Putamen (tissue), 1 donor: ENCODE data around the gene CAMK1D.
"Not testable (repeated sequence)": the region's sequence is repeated elsewhere in the genome, so short reads cannot be mapped to it uniquely, and the experiment has no call there.

ENCODE experiments used
- DNase-seq: peaks from one replicate; pipeline ENCODE4 v3.0.0-alpha.2; 2016; ENCODE audit warnings: low spot score

Gene CAMK1D

DNA sequence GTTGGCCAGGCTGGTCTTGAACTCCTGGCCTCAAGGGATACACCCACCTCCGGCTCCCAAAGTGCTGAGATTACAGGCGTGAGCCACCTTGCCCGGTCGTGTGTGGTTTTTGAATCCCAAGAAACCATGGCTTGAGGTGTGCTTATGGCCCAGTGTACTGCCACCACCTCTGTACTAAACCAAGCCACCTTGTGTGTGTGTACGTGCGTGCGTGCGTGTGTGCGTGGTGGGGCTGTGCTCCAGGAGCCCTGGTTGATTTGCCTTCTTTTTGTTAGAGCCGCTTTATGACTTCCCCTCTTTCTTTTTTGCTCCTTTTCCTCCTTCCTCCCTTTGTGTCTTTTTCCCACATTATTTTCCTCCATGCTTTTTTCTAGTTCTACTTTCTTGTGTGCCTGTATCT lies 121.4 kb downstream of the CAMK1D start:
- no peak for DNase-seq

DNA sequence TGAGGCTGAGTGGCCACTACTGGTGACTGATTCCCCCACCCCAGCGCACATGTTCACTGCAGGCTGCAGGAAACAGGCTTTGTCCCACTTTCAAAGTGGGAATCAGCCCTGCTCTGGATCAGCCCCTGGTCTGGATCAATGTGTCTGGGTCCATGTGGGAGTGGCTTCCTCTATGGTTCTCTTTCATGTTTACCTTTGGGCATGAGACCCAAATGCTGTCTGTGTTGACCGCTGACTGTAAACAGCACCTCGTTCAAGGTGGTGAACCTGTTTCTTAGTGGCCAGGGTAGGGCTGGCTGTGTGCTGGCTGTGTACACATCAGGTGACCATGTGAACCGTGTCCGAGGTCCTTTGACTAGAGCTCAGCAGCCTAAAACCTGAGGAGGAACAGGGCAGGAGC lies 121.8 kb downstream of the CAMK1D start:
- DNase-seq = no peak

DNA sequence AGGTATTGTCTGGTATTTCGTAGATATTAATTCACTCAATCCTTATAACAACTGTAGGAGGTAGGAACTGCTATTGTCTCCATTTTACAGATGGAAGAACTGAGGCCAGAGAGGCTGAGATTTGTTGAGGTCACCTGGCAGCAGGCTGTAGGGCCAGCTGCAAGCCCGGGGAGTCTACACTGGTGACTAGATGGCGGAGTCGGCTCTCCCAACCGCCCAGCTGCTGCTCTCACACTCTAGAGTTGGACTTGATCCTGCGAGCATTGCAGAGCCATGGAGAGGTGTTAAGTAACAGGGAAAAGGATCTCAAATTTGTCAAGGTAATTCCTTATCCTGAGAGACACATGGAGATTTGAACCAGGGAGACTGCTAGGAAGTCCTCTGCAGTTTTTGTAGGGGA lies 124.1 kb downstream of the CAMK1D start:
- no peak for DNase-seq

DNA sequence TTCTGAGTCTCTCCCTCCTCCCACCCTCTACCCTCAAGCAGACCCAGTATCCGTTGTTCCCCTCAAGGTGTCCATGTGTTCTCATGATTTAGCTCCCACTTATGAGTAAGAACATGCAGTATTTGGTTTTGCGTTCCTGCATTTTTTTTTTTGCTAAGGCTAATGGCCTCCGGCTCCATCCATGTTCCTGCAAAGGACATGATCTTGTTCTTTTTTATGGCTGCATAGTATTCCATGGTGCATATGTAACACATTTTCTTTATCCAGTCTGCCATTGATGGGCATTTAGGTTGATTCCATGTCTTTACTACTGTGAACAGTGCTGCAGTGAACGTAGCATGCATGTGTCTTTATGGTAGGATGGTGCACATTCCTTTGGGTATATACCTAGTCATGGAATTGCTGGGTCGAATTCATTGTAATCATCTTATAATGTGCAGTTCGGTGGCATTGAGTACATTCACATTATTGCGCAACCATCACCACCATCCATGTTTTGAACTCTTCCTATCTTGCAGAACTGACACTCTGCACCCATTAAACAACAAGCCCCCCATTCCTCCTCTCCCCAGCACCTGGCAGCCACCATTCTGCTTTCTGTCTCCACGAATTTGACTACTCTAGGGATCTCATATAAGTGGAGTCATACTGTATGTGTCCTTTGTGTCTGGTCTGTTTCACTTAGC lies 125.5 kb downstream of the CAMK1D start:
- no peak for DNase-seq

DNA sequence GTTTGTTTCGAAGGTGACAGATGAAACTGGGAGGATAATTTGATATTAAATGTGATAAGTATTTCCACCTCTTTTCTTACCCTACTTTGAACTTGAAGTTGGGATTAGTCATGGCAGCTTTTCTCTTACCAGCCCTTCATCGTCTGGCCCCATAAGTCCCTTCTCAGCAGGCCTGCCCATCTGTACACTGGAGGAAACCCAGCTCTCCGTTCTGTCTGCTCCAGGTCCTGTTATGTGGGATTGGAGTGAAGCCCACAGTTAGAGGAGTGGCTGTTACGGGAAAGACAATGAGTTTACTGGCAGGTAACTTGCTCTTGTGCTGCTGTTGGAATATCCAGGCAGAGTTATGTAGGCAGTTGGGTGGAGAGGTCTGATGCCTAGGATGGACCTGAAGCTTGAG lies 127.3 kb downstream of the CAMK1D start:
- no peak for DNase-seq

DNA sequence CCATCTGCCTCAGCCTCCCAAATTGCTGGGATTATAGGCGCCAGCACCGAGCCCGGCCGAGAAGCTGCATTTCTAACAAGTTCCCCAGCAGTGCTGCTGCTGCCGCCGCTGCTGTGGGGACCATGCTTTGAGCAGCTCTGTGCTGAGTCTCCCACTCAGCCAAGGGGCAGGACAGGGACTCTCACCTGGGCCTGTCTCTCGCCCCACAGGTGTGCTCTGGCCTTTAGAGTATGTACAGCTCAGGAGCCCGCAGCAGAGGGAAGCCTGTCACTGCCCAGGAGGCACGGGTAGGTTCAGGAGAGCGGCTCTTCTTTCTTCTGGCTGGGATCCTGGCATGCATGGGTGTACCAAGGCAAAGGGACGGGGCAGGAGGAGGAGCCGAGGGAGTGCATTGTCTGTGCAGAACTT lies 130.1 kb downstream of the CAMK1D start:
- no peak for DNase-seq

DNA sequence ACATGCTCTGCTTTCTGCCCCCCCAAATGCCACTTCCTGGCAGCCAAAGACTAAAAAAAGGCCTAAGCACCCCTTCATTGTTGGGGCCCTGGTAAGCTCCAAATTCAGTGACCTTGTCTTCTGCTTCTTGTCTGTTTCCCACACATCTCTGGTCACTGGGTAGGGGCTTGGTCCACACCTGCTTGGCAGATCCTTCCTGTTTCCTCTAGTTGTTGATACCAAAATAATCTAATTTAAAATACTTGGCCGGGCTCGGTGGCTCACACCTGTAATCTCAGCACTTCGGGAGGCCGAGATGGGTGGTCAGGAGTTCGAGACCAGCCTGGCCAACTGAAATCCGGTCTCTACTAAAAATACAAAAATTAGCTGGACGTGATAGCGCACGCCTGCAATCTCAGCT lies 130.6 kb downstream of the CAMK1D start:
- no peak for DNase-seq

DNA sequence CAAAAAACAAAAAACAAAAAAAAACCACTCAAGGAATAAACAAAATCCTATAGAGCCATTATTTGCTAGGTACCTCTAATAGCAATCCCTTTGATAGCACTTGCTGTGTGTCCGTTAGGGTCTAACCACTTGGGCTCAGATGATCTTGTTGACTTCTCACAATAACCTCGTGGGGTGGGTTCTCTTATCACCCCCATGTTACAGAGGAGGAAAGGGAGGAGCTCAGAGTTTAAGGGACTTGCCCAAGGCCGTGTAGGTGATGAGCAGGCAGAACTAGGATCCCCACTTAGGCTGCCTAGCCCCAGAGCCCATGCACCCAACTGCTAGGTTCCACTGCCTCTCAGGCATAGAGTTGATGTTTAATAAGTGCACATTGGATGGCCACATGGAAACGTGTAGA lies 131.1 kb downstream of the CAMK1D start:
- DNase-seq = no peak

DNA sequence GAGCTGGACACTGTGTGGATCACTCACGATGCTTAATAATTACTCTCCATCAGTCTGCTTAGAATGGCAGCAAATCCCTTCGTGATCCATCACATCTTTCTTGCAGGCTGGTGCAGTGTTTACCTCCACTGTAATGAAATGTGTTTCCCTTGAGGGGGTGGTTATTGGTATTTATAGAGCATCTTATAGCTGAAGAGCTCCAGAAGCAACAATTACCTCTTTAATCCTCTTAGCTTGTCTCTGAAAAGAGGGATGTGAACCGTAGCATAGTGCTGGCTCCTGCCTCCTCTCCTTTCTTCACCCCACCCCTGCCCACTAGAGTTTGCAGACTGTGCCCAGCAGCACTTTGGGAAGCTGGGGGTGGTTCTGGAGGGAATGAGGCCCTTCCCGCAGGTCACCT lies 132.6 kb downstream of the CAMK1D start:
- DNase-seq = no peak

DNA sequence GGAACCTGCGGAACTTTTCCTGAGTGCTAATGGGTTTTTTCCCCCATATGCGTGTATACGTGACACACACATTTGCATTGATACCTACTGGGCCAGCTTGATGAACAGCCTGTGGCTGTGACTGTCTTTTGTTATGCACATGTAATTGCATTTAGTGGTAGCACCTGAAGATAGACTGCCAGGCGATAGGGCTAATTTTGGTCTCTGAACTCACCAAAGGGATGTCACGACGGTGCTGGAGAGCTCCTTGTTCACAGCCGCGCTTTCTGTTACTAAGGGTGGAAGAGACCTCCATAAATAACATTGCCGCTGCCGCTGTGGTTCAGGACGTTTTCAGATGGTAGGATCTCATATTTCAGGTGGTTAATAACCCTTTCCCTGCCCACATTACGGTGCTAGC lies 133.2 kb downstream of the CAMK1D start:
- no peak for DNase-seq

DNA sequence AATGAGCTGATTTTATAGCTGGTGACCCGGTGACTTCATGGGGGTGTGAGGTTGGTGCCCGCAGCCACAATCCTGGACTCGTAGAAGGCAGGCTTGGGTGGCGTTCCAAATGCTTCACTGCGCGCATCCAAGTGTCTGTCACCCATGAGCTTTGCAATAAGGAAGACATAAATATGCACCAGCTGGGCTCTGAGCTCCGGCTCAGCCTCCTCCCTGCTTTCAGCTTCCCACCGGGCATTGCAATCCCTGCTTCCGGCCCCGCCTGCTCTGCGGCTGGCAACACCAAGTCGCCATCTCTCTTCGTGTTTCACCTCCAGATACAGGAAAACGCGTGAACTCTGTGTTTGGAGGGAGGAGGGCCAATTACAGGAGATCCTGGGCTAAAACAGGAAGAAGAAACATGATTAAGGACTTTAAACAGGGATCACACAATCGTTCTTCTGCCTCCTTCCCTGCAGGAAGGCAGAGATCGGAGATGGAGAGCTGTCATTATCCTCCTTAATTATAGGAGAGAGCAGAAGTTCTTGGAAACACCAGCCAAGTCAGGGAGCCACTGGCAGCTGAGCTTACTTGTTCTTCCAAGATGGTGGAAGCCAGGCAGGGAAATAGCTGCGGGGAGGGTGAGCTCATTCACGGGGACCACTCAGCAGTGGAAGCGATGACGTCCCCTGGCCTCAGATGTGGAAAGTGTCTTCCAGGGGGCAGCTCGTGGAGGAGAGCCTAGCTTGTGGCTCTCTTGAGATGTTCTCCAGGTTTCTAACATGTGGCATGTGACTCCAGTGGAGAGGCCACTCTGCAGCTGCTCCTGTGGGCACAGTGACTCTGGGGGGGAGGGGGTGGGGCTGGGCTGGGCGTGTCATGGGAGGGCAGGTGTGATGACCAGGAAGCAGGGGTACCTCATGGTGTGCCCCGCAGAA lies 134.9 kb downstream of the CAMK1D start:
- DNase-seq = no peak

DNA sequence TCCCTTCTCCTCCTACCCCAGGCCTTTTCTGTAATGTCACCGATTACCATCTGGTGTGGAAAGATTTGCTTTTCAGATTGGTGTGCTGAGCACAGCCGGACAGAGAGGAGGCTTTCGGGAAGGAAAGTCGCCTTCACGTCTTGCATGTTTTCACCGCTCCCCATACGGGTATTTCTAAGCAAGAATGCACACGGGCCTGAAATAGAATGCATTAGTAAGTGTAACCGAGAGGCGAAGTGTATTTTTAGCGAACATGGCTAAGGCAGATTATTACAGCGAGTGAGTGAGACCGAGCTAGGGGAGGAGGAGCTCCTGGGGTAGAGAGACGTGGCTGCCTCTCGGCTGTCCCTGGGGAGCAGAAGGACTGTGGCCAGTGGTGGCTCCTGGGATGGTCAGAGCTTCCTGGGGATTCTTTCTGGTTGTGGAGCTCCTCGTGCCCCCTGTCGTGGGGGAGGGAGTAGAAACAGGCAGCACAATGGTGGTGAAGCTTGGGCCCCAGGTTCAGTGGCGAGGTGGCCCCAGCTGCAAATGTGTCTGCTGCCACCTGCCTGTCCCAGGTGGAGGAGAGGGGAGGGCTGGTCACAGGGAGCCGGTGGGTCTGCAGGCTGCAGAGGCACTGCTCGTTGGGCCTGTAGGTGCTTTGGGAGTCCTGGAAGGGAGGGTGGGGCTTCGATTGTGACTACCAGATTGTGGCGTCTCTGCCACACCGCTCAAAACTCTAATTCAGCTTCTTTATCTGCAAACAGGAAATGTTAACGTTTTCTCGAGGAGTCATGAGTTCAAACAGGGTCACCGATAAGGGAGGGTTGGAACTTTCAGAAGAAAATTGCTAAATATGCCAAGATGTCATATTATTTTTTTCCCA lies 135.8 kb downstream of the CAMK1D start:
- DNase-seq = peak; percentile 51

DNA sequence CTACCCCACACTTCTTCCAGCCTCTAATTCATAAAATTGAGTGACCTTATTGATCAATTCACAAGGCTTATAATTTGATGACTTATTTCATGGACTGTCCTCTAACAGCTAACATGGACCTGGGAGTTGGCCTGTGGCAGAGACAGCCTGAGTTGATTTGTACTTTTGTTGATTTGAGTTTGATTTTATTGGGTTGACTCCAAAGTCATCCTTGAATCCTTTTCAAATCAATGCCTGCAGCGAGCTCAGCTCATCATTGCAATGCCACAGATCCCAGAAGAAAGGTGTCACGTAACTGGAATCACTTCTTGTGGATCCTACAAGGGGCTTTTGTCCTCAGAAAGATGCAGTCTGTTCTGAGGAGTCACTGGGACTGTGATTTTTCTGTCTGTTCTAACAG lies 138.0 kb downstream of the CAMK1D start:
- no peak for DNase-seq

DNA sequence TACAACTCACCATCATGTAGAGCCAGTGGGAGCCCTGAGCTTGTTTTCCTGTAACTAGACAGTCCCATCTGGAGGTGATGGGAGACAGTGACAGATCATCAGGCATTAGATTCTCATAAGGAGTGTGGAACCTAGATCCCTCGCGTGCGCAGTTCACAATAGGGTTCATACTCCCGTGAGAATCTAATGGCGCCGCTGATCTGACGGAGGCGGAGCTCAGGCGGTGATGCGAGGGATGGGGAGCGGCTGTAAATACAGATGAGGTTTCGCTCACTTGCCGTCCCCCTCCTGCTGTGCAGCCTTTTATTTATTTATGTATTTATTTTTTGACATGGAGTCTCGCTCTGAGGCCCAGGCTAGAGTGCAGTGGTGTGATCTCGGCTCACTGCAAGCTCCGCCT lies 139.3 kb downstream of the CAMK1D start:
- no peak for DNase-seq

DNA sequence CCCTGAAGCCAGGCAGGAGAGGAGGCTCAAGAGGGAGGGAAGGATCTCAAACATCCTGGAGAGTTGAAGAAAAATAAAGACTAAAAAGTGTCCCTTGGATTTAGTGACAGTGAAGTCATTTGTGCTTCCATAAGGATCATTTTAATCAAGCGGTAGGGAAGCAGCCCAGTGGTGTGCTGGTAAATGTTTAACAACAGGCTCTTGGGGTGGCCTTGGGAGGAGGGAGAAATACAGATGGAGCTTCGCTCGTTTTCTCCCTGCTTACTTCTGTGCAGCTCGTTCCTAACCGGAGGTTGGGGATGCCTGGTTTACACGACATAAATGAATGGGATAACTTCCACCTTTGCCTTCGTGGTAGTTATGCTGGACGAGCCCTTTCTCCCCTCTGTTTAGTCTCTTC lies 140.0 kb downstream of the CAMK1D start:
- no peak for DNase-seq

DNA sequence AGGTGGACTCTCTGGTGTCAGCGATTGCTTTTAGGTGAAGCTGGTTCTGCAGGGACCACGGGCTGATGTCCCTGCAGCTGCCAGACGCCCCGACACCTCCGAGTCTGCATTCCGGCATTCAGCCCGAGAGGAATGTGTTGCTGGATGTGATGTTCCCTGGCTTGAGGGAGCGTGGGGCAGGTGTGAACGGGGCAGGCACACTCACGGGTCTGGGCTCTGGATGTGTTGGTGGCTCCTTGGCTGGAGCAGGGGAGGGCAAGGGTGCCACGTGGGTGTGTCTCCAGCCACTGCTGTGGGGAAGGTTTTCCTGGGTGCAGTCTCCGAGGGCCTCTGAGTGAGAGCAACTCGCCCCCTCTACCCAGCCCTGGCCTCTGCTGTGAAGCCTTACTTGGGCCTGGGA lies 140.5 kb downstream of the CAMK1D start:
- no peak for DNase-seq

DNA sequence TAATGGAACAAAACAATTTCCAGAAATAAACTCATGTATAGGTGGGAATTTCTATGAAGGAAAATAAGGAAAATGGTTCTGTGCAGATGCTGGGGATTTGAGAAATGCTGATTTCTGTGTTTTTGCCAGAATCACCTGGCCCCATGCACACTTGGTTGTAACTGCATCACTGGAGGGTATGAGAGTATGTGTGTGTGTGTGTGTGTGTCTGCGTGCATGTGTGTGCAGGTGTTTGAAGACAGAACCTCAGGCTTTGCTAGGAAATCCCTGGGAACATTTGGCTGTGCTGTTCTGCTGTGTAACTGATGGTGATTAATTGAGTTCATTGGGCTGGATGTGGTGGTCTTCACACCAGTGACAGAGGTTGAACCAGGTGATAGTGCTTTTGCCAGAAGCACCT lies 141.6 kb downstream of the CAMK1D start:
- DNase-seq = no peak

DNA sequence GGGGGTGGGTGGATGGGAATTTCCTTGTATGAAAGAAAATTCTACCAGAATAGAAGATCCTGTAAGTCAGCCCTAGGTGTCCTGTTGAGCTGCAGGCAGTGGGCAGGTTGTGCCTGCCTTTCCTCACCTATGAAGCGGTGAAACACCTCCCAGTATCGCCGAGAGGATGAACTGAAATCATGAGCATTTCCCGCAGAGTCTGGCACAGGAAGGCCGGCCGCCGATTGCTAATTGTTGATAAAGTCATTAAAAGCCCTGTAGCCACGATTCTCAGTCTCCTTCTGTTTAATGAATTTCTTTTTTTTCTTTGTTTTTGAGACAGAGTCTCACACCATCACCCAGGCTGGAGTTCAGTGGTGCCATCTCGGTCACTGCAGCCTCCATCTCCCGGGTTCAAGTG lies 142.1 kb downstream of the CAMK1D start:
- no peak for DNase-seq

DNA sequence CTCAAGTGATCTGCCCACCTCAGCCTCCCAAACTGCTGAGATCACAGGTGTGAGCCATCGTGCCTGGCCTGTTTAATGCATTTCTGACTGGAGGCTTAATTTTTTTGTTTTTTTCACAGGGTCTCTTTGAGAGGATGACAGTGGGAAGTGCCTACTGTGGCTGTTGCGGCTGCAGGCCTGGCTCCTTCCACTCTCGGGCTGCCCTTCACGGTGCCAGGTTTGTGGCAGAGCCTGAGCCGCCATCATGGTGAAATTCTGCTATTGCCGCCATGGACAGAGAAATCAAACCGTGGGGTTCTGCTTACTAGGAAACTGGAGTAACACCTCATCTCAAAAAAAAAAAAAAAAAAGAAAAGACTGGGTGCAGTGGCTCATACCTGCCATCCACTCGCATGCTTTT lies 142.7 kb downstream of the CAMK1D start:
- no peak for DNase-seq

DNA sequence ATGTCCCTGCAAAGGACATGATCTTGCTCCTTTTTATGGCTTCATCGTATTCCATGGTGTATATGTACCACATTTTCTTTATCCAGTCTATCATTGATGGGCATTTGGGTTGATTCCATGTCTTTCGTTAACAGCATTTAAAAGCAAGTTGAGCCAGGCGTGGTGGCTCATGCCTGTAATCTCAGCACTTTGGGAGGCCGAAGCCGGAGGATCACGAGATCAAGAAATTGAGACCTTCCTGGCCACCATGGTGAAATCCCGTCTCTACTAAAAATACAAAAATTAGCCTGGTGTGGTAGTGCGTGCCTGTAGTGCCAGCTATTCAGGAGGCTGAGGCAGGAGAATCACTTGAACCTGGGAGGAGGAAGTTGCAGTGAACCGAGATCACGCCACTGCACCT lies 147.7 kb downstream of the CAMK1D start:
- not testable (repeated sequence) for DNase-seq

DNA sequence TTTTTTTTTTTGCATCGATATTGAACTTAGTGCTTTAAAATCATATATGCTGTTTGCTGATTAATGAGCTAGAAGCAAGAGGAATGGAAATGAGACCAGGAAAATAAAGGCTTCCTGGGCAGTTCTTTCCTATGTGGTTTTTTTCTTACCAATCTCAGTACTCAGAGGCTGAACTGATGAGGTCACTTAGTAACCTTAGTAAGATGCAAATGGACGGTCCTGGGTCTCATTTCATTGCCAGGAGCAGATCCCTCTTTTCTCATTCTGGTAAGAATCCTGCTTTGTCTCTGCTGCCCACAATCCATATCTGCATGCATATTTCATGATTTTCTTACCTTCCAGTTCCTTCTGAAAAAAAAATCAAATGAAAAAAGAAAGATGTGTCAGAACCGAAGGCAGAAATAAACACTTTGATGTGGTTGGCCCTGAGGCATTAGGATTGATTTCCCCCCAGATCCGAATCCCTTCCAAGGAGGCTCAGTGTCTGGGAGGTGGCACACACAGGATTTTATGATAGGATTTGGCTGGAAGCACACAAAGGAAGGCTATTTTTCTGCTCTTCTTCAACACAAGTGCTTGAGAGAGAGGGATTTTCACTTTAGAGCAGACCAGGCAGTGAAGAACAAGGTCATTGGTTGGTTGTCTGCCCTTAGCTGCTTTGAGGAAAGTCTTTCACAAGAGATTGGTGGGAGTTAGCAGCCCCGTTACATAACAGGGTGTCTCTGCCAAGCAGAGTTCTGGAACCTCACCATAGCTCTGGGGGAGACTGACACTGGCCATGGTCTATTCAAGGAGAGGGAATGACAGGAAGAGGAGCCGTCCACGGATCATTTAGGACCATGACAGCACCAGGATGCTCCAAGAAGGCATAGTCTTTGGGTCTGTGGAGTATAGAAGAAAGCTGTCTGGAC lies 150.0 kb downstream of the CAMK1D start:
- peak; percentile 40 for DNase-seq
